OCI-LY1 (cell line): ENCODE measurements around the gene CLIC1.

Source experiments
- EZH2 ChIP-seq: fragments of 200-600 bp; sonication (generic), shearing (Covaris generic); IDR thresholded peaks from 2 replicates; pipeline ENCODE4 v1.8.0; 2017; ENCODE audit warnings: borderline replicate concordance, mixed run types, mild to moderate bottlenecking, antibody characterized with exemption, low read length, moderate library complexity, mixed read lengths
- TF ChIP-seq, protein P1 (sequence below): fragments of 200-600 bp; sonication (generic), shearing (Covaris generic); IDR thresholded peaks from 2 replicates; pipeline ENCODE4 v1.5.1; 2017; ENCODE audit warnings: mild to moderate bottlenecking, antibody characterized with exemption, low read length, moderate library complexity, mixed read lengths

DNA sequence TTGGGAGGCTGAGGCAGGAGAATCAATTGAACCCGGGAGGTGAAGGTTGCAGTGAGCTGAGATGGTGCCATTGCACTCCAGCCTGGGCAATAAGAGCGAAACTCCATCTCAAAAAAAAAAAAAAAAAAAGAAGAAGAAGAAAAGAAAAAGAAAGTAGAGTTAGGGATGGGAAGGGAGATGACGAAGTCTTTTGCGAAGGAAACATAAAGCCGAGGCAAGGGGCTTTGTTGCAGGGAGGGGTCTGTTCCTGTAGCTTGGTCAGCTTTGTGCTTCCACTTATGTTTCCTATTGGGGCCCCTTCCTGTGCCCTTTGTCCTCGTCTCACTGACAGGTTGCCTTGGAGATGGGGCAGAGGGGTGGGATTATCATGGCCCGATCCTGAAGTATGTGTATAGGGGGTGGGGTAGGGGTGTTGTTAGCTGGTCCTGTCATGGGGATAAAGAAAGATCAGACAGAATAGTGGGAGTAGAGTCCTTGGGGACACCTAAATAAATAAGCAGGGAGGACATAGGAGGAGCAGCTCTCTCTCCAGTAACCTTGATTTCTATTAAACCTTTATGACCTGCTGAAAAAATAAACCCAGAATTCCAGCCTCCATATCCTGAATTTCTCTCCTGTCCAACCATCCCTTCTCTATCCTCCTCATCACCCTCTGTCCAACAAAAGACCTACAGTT, 1.1 kb upstream of the CLIC1 start:
- TF ChIP-seq, protein P1, sequence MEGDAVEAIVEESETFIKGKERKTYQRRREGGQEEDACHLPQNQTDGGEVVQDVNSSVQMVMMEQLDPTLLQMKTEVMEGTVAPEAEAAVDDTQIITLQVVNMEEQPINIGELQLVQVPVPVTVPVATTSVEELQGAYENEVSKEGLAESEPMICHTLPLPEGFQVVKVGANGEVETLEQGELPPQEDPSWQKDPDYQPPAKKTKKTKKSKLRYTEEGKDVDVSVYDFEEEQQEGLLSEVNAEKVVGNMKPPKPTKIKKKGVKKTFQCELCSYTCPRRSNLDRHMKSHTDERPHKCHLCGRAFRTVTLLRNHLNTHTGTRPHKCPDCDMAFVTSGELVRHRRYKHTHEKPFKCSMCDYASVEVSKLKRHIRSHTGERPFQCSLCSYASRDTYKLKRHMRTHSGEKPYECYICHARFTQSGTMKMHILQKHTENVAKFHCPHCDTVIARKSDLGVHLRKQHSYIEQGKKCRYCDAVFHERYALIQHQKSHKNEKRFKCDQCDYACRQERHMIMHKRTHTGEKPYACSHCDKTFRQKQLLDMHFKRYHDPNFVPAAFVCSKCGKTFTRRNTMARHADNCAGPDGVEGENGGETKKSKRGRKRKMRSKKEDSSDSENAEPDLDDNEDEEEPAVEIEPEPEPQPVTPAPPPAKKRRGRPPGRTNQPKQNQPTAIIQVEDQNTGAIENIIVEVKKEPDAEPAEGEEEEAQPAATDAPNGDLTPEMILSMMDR: no peak
- no peak for TF ChIP-seq EZH2
